Measurements from ENCODE around the gene IL2RA. TPM values are rescaled to one million over a fixed set of nuclear protein-coding genes. Genes with fewer than 3 reads are reported as not detected.
A peak's percentile ranks its signal among the peaks of the same experiment; 100 is the strongest.
"Not testable (repeated sequence)": the region's sequence is repeated elsewhere in the genome, so short reads cannot be mapped to it uniquely, and the experiment has no call there.

The IL2RA gene
- total RNA-seq, 2 donors from 2014 or later: not detected

- Histone ChIP-seq H3K9me3 (ENCODE audit: control insufficient read depth, low read length) (no peaks in the 10 kb centered on the region), H3K9ac (ENCODE audit: extremely low read depth, low read length, poor library complexity, severe bottlenecking) (no peak overlapping the region), H3K4me1 (ENCODE audit: control insufficient read depth, insufficient read depth, low read length) (no peaks in the 10 kb centered on the region), H3K27me3 (ENCODE audit: control insufficient read depth, insufficient read depth, low read length, poor library complexity, severe bottlenecking) (no peaks in the 10 kb centered on the region), H3K27ac (ENCODE audit: low read depth, low read length) (no peak overlapping the region), H3K36me3 (ENCODE audit: control insufficient read depth, insufficient read depth, low read length) (no peaks in the 10 kb centered on the region), H3K4me3 (ENCODE audit: low read length) (no peak overlapping the region)
- Mint-ChIP-seq H3K4me1 (no peaks in the 10 kb centered on the region), H3K36me3 (ENCODE audit: low read depth) (no peaks in the 10 kb centered on the region), H3K27ac (no peak overlapping the region), H3K4me3 (no peak overlapping the region), H3K9me3 (no peaks in the 10 kb centered on the region), H3K27me3 (ENCODE audit: insufficient read depth) (no peaks in the 10 kb centered on the region)
- DNase-seq: peak; percentile 47
- 81 to 90% methylated on average over 5 to 7 of the region's 7 CpGs for WGBS, 2 experiments (ENCODE audit: insufficient coverage in 1 of 2, insufficient read length in 1 of 2)
- TF ChIP-seq CTCF (conservative IDR thresholded peaks at IDR 0.05): peak; percentile 33
Measured at GRCh38 chr10:5963071-5963470, 99.1 kb downstream of the IL2RA start.

- not testable (repeated sequence) for H3K27ac ChIP-seq (ENCODE audit: low read depth, low read length); H3K9me3 Mint-ChIP-seq; H3K9ac ChIP-seq (ENCODE audit: extremely low read depth, low read length, poor library complexity, severe bottlenecking); H3K36me3 Mint-ChIP-seq (ENCODE audit: low read depth); H3K27ac Mint-ChIP-seq; H3K4me1 Mint-ChIP-seq; H3K27me3 ChIP-seq (ENCODE audit: control insufficient read depth, insufficient read depth, low read length, poor library complexity, severe bottlenecking); H3K36me3 ChIP-seq (ENCODE audit: control insufficient read depth, insufficient read depth, low read length); H3K4me3 Mint-ChIP-seq; H3K27me3 Mint-ChIP-seq (ENCODE audit: insufficient read depth); H3K9me3 ChIP-seq (ENCODE audit: control insufficient read depth, low read length); H3K4me3 ChIP-seq (ENCODE audit: low read length); H3K4me1 ChIP-seq (ENCODE audit: control insufficient read depth, insufficient read depth, low read length)
- 91 to 93% methylated on average over 8 to 10 of the region's 10 CpGs for WGBS, 2 experiments (ENCODE audit: insufficient coverage in 1 of 2, insufficient read length in 1 of 2)
- DNase-seq: peak; percentile 17
Measured at GRCh38 chr10:5962358-5962940, 99.7 kb downstream of the IL2RA start.

GRCh38 chr10:5961405-5962100, 100.6 kb downstream of the IL2RA start:
- Histone ChIP-seq H3K9me3 (ENCODE audit: control insufficient read depth, low read length) (no peaks in the 10 kb centered on the region), H3K27ac (ENCODE audit: low read depth, low read length) (no peak overlapping the region), H3K4me3 (ENCODE audit: low read length) (no peak overlapping the region), H3K4me1 (ENCODE audit: control insufficient read depth, insufficient read depth, low read length) (no peaks in the 10 kb centered on the region), H3K36me3 (ENCODE audit: control insufficient read depth, insufficient read depth, low read length) (no peaks in the 10 kb centered on the region), H3K9ac (ENCODE audit: extremely low read depth, low read length, poor library complexity, severe bottlenecking) (no peak overlapping the region), H3K27me3 (ENCODE audit: control insufficient read depth, insufficient read depth, low read length, poor library complexity, severe bottlenecking) (no peaks in the 10 kb centered on the region)
- Mint-ChIP-seq H3K9me3 (no peaks in the 10 kb centered on the region), H3K4me1 (no peaks in the 10 kb centered on the region), H3K27ac (no peak overlapping the region), H3K27me3 (ENCODE audit: insufficient read depth) (no peaks in the 10 kb centered on the region), H3K4me3 (no peak overlapping the region), H3K36me3 (ENCODE audit: low read depth) (no peaks in the 10 kb centered on the region)
- no peak for TF ChIP-seq CTCF (conservative IDR thresholded peaks at IDR 0.05)
- WGBS, 2 experiments (ENCODE audit: insufficient coverage in 1 of 2, insufficient read length in 1 of 2): 94 to 96% methylated on average over 29 of the region's 29 CpGs
- DNase-seq: peak; percentile 38

GRCh38 chr10:5960973-5961275, 101.2 kb downstream of the IL2RA start:
- H3K4me1 Mint-ChIP-seq; H3K27me3 ChIP-seq (ENCODE audit: control insufficient read depth, insufficient read depth, low read length, poor library complexity, severe bottlenecking); H3K27ac ChIP-seq (ENCODE audit: low read depth, low read length); H3K36me3 Mint-ChIP-seq (ENCODE audit: low read depth); H3K9me3 Mint-ChIP-seq; DNase-seq; H3K4me1 ChIP-seq (ENCODE audit: control insufficient read depth, insufficient read depth, low read length); H3K4me3 Mint-ChIP-seq; H3K9me3 ChIP-seq (ENCODE audit: control insufficient read depth, low read length); H3K36me3 ChIP-seq (ENCODE audit: control insufficient read depth, insufficient read depth, low read length); H3K27me3 Mint-ChIP-seq (ENCODE audit: insufficient read depth); H3K4me3 ChIP-seq (ENCODE audit: low read length); H3K9ac ChIP-seq (ENCODE audit: extremely low read depth, low read length, poor library complexity, severe bottlenecking); H3K27ac Mint-ChIP-seq: not testable (repeated sequence)
- WGBS, 2 experiments (ENCODE audit: insufficient coverage in 1 of 2, insufficient read length in 1 of 2): 90 to 93% methylated on average over 7 to 10 of the region's 10 CpGs

Other genes starting within 250 kb of the IL2RA start
- 100 to 1,000 TPM; 299 to 337 TPM for gene GDI2, start 248.9 kb downstream of the IL2RA start, total RNA-seq
- gene ANKRD16, start 172.5 kb downstream of the IL2RA start, total RNA-seq: 10 to 100 TPM; 12.5 to 13.0 TPM
- 10 to 100 TPM; 61.1 to 71.6 TPM for gene FBH1, start 172.1 kb downstream of the IL2RA start, total RNA-seq
- under 1 TPM; 0.35 to 0.37 TPM for gene IL15RA, start 84.8 kb downstream of the IL2RA start, total RNA-seq
- gene RBM17, start 26.7 kb upstream of the IL2RA start, total RNA-seq: 100 to 1,000 TPM; 123 to 139 TPM
- 10 to 100 TPM; 31.2 to 34.5 TPM for gene PFKFB3, start 140.6 kb upstream of the IL2RA start, total RNA-seq

All from endodermal cell (in vitro differentiated cells).